AG08395 (cell line): Measurements from ENCODE around the gene GSN.
A peak's percentile ranks its signal among the peaks of the same experiment; 100 is the strongest.

ENCODE experiments used
- DNase-seq: peaks from one replicate; pipeline ENCODE4 v3.0.0; 2012; ENCODE audit warnings: mixed read lengths, low spot score

GSN gene

GRCh38 chr9:121246821-121247561, 21.0 kb upstream of the GSN start:
- DNase-seq: peak; percentile 71

GRCh38 chr9:121249563-121249962, 18.4 kb upstream of the GSN start:
- no peak for DNase-seq

- no peak for DNase-seq
Measured at GRCh38 chr9:121252104-121252851, 15.7 kb upstream of the GSN start.

GRCh38 chr9:121253162-121253561, 14.8 kb upstream of the GSN start:
- DNase-seq: no peak

GRCh38 chr9:121253821-121254501, 14.0 kb upstream of the GSN start:
- no peak for DNase-seq

- DNase-seq: no peak
Measured at GRCh38 chr9:121259498-121259897, 8.5 kb upstream of the GSN start.

- DNase-seq: no peak
Measured at GRCh38 chr9:121259935-121260334, 8.0 kb upstream of the GSN start.

- DNase-seq: no peak
Measured at GRCh38 chr9:121260457-121261106, 7.4 kb upstream of the GSN start.

- no peak for DNase-seq
Measured at GRCh38 chr9:121261107-121261460, 6.9 kb upstream of the GSN start.

- DNase-seq: no peak
Measured at GRCh38 chr9:121261755-121262154, 6.2 kb upstream of the GSN start.

GRCh38 chr9:121262423-121262822, 5.5 kb upstream of the GSN start:
- no peak for DNase-seq

GRCh38 chr9:121262953-121263352, 5.0 kb upstream of the GSN start:
- no peak for DNase-seq

- no peak for DNase-seq
Measured at GRCh38 chr9:121266356-121266755, 1.6 kb upstream of the GSN start.

- DNase-seq: no peak
Measured at GRCh38 chr9:121266906-121267650, 884 bp upstream of the GSN start.

GRCh38 chr9:121268598-121268850, 562 bp downstream of the GSN start:
- DNase-seq: no peak

- DNase-seq: no peak
Measured at GRCh38 chr9:121268851-121269641, 1.1 kb downstream of the GSN start.

- DNase-seq: no peak
Measured at GRCh38 chr9:121269642-121270254, 1.8 kb downstream of the GSN start.

GRCh38 chr9:121271368-121272341, 3.7 kb downstream of the GSN start:
- peak; percentile 71 for DNase-seq

GRCh38 chr9:121272401-121272948, 4.5 kb downstream of the GSN start:
- DNase-seq: no peak
